K562 (cell line): ENCODE data around the gene TBC1D9. TPM values are rescaled to one million over a fixed set of nuclear protein-coding genes. Genes with fewer than 3 reads are reported as not detected.

Experiments
- ATAC-seq: fragments of 200-7000 bp; cut with Tn5 transposase; 3 replicates; pipeline ENCODE4 v1.9.1; 2020; ENCODE audit warnings: moderate library complexity
- BruUV-seq: library from RNA; stranded (reverse); fragments of 400-500 nt; replicated peaks from 2 replicates; lab custom pipeline; 2021; lab: Mats Ljungman, UMichigan
- CTCF ChIA-PET: fragments of 300-600 bp; formaldehyde crosslinking; extraction: SDS; loops from one replicate; lab custom pipeline; 2021; ENCODE audit warnings: low intra/inter-chr PET ratio; lab: Yijun Ruan, JAX
- POLR2A ChIA-PET: fragments of 300-600, 350-650 bp; sonication (Branson Sonifier 250); formaldehyde crosslinking; extraction: SDS; loops from one replicate; lab custom pipeline; 2021; ENCODE audit warnings: antibody characterized with exemption, inconsistent platforms; lab: Yijun Ruan, JAX
- DNase-seq, 4 experiments: peaks; one replicate each; pipeline versions ENCODE4 v3.0.0 to v3.0.0-alpha.2; 2011 to 2018; ENCODE audit warnings: low spot score in 3 of 4, mixed read lengths in 3 of 4; ENCODE audit errors: extremely low read depth in 1 of 4
- FAIRE-seq: peaks from 2 replicates; lab custom pipeline; 2011; peaks lifted over from hg19 to GRCh38; lab: Jason Lieb, UNC
- H2AFZ ChIP-seq: 2 replicates; pipeline ENCODE4 v1.6.0; 2011; ENCODE audit warnings: low read depth, low read length, control low read depth, inconsistent platforms
- H3K27ac ChIP-seq: fragments of 200-600 bp; 3 replicates; pipeline ENCODE4 v1.8.0; 2011; ENCODE audit warnings: low read depth, mild to moderate bottlenecking, control low read depth, inconsistent platforms, low read length, moderate library complexity, mixed read lengths; ENCODE audit errors: extremely low read depth
- H3K27me3 ChIP-seq, 2 experiments: fragments of 300-600 bp in 1 of 2; 2 replicates in 1 of 2; 3 replicates in 1 of 2; pipeline versions ENCODE4 v1.6.0 to v1.8.0; 2011; ENCODE audit warnings: inconsistent platforms in 2 of 2, low read length in 2 of 2, mild to moderate bottlenecking in 1 of 2, mixed read lengths in 1 of 2, moderate library complexity in 1 of 2; ENCODE audit not compliant: control insufficient read depth in 2 of 2, insufficient read depth in 2 of 2
- H3K36me3 ChIP-seq: fragments of 300-600 bp; 3 replicates; pipeline ENCODE4 v1.8.0; 2011; ENCODE audit warnings: mild to moderate bottlenecking, low read length, inconsistent platforms; ENCODE audit not compliant: control insufficient read depth, insufficient read depth
- H3K4me1 ChIP-seq, 2 experiments: fragments of 200-600 bp in 1 of 2; replicated peaks in 1 of 2; 2 replicates in 1 of 2; 3 replicates in 1 of 2; pipeline versions ENCODE4 v1.5.1 to v1.8.0; 2011; ENCODE audit warnings: inconsistent platforms in 2 of 2, low read length in 2 of 2, mild to moderate bottlenecking in 1 of 2, mixed read lengths in 1 of 2, moderate library complexity in 1 of 2; ENCODE audit not compliant: control insufficient read depth in 2 of 2, insufficient read depth in 2 of 2
- H3K4me2 ChIP-seq: 2 replicates; pipeline ENCODE4 v1.6.1; 2011; ENCODE audit warnings: low read length, control low read depth, inconsistent platforms, mixed read lengths; ENCODE audit not compliant: insufficient read depth
- H3K4me3 ChIP-seq: fragments of 200-600 bp; sonication (generic), shearing (Covaris generic); 2 replicates; pipeline ENCODE4 v1.5.1; 2016; ENCODE audit warnings: control low read depth, inconsistent platforms
- H3K79me2 ChIP-seq: fragments of 200-600 bp; 3 replicates; pipeline ENCODE4 v1.8.0; 2011; ENCODE audit warnings: low read length, inconsistent platforms; ENCODE audit not compliant: control insufficient read depth, insufficient read depth
- H3K9ac ChIP-seq, 2 experiments: 2 replicates each; pipeline versions ENCODE4 v1.6.0 to v1.6.1; 2011; ENCODE audit warnings: low read depth in 2 of 2, low read length in 2 of 2, control low read depth in 1 of 2, inconsistent platforms in 1 of 2, mild to moderate bottlenecking in 1 of 2, mixed read lengths in 1 of 2; ENCODE audit not compliant: insufficient read depth in 1 of 2
- H3K9me1 ChIP-seq: one replicate; pipeline ENCODE4 v1.6.0; 2011; ENCODE audit warnings: inconsistent platforms, mild to moderate bottlenecking, low read length, moderate library complexity; ENCODE audit not compliant: control insufficient read depth, insufficient read depth
- H3K9me3 ChIP-seq: replicated peaks from 2 replicates; pipeline ENCODE4 v1.5.1; 2011; ENCODE audit warnings: low read depth, low read length, inconsistent platforms; ENCODE audit not compliant: control insufficient read depth, insufficient read depth
- H4K20me1 ChIP-seq: replicated peaks from 2 replicates; pipeline ENCODE4 v1.6.1; 2011; ENCODE audit warnings: low read length, inconsistent platforms, mixed read lengths; ENCODE audit not compliant: control insufficient read depth, insufficient read depth
- HSF4 ChIP-seq: fragments of 250-450 bp; sonication (Bioruptor Pico); IDR thresholded peaks from 2 replicates; pipeline ENCODE4 v2.1.2; 2022; ENCODE audit warnings: mild to moderate bottlenecking, moderate library complexity, borderline replicate concordance
- MEIS2 ChIP-seq: fragments of 450-650 bp; IDR thresholded peaks from 2 replicates; pipeline ENCODE4 v1.6.1; 2014; ENCODE audit warnings: mild to moderate bottlenecking; ENCODE audit not compliant: partially characterized antibody
- NR2F6 ChIP-seq: fragments of 450-650 bp; formaldehyde crosslinking; IDR thresholded peaks from 2 replicates; pipeline ENCODE4 v1.4.0; 2020; ENCODE audit warnings: mild to moderate bottlenecking
- SMARCE1 ChIP-seq: fragments of 450-650 bp; IDR thresholded peaks from 2 replicates; pipeline ENCODE4 v1.7.1; 2016; ENCODE audit warnings: mild to moderate bottlenecking
- YY1 ChIP-seq, 3 experiments: IDR thresholded peaks; 2 replicates each; pipeline ENCODE4 v1.6.1; 2011; ENCODE audit warnings: low read length in 2 of 3, mild to moderate bottlenecking in 2 of 3, moderate library complexity in 2 of 3, borderline replicate concordance in 1 of 3, control low read depth in 1 of 3, low read depth in 1 of 3; ENCODE audit not compliant: insufficient read depth in 3 of 3, insufficient replicate concordance in 2 of 3, control insufficient read depth in 1 of 3, insufficient read length in 1 of 3; ENCODE audit errors: extremely low read depth in 1 of 3
- ZBED1 ChIP-seq: IDR thresholded peaks from 2 replicates; pipeline ENCODE4 v1.6.1; 2014
- ZNF324 ChIP-seq: fragments of 250-450 bp; sonication (Bioruptor Pico); IDR thresholded peaks from 2 replicates; pipeline ENCODE4 v1.4.0; 2020; ENCODE audit warnings: mild to moderate bottlenecking
- ZNF408 ChIP-seq: fragments of 250-450 bp; sonication (Bioruptor Pico); IDR thresholded peaks from 2 replicates; pipeline ENCODE4 v1.4.0; 2020; ENCODE audit warnings: low read depth, mild to moderate bottlenecking, moderate library complexity
- WGBS: fragments of 100-300 bp; shearing (Covaris generic); methylation state at CpG from one replicate; pipeline ENCODE4 v1.1.6; 2016; ENCODE audit warnings: low coverage, mixed read lengths; ENCODE audit not compliant: insufficient coverage; ENCODE audit errors: missing lambda C conversion rate; 5-methylcytosine and 5-hydroxymethylcytosine counted together
- in situ Hi-C: fragments of 300-500 bp; cut with MboI; formaldehyde crosslinking; loops from 4 replicates; pipeline ENCODE4 v1.15.0; 2018; ENCODE audit warnings: inconsistent platforms, mixed read lengths
- intact Hi-C: fragments of 100-400 bp; cut with micrococcal nuclease; formaldehyde crosslinking; loops from 2 replicates; pipeline ENCODE4 v1.14.2; 2022
- polyA plus RNA-seq, 8 experiments: library from polyadenylated mRNA; depleted of rRNA in 4 of 8; stranded (reverse) in 5 of 8; unstranded in 3 of 8; fragments of >200 nt; fragmentation: Nextera tagmentation in 2 of 8; fragmentation: Illumina TruSeq in 1 of 8; extraction: Ambion mirVana in 2 of 8; extraction: Trizol in 1 of 8; gene quantifications; 2 replicates each; pipeline versions ENCODE4 v1.2.1 to v1.2.3, GENCODE V29; 2011 to 2014; ENCODE audit warnings: inconsistent platforms in 1 of 8, missing spikeins in 1 of 8
- total RNA-seq, 7 experiments: library from RNA; depleted of rRNA in 6 of 7; stranded (reverse); fragments of >200 nt in 6 of 7; fragmentation: Illumina TruSeq in 2 of 7; extraction: Trizol in 2 of 7; gene quantifications; 2 replicates each; pipeline versions ENCODE4 v1.2.1 to v1.2.3, GENCODE V29; 2011 to 2021; ENCODE audit warnings: low replicate concordance in 1 of 7
- TF ChIP-seq, protein P1 (sequence below): fragments of 250-450 bp; sonication (Bioruptor Pico); IDR thresholded peaks from 2 replicates; pipeline ENCODE4 v1.8.0; 2022; ENCODE audit warnings: moderate library complexity, mild to moderate bottlenecking, inconsistent platforms
- TF ChIP-seq, protein P2 (sequence below): sonication (generic); formaldehyde crosslinking; IDR thresholded peaks from 2 replicates; pipeline ENCODE4 v1.8.0; 2022; ENCODE audit warnings: mild to moderate bottlenecking, missing genetic modification reagents
- TF ChIP-seq, protein P3 (sequence below): fragments of 450-650 bp; IDR thresholded peaks from 2 replicates; pipeline ENCODE4 v1.6.1; 2018; ENCODE audit not compliant: partially characterized antibody
- TF ChIP-seq, protein P4 (sequence below): fragments of 450-650 bp; conservative IDR thresholded peaks from 2 replicates; pipeline ENCODE4 v1.6.1; 2016; ENCODE audit warnings: missing genetic modification characterization, low read depth, mild to moderate bottlenecking, missing compliant biosample characterization, moderate library complexity
- TF ChIP-seq, protein P5 (sequence below): fragments of 450-650 bp; IDR thresholded peaks from 2 replicates; pipeline ENCODE4 v1.6.1; 2017; ENCODE audit warnings: antibody characterized with exemption

TBC1D9 gene
- total and polyA plus RNA-seq, 9 of the 15 experiments (the other 6 are each of a cell fraction or from before 2014, with no cell fraction given), result 0.13 TPM; not detected in 8

DNA sequence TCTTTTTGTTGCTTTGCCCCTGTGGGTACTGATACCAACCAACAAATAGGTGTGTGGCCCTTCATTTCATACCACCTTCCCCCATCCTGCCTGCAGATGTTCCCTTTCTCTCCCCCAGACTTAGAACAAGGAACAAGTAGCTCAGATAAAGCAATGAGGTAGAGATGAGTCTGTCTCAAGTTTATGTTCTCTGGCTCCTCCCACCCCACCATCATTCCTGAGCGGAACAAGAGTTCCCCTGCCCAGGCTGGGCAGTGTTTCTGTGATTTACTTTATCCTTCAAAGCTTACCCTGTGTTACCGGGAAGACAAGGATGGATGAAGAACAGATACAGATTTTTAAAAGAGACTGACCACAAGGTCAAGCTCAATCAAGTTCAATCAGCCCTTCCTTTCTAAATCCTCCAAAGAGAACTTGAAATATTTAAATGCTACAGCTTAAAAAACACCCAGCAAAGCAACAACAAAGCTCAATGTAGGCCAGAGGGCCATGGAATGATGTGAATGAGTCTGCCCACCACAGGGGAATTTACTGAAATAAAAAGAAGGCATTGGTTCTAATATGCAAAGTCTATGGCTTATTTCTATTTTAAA, 107.4 kb downstream of the TBC1D9 start:
- Histone ChIP-seq H3K79me2 (no peaks in the 10 kb centered on the region), H4K20me1 (no peaks in the 10 kb centered on the region), H3K9ac (no peak overlapping the region), H3K4me2 (no peak overlapping the region), H3K27me3 (peaks cover 8 to 15% of the 10 kb centered on the region in 2 experiments; a peak in 4 of 5 replicates), H3K9me1 (peaks cover 2% of the 10 kb centered on the region), H3K4me3 (no peak overlapping the region), H2AFZ (no peak overlapping the region), H3K36me3 (no peaks in the 10 kb centered on the region), H3K4me1 (no peaks in the 10 kb centered on the region; a peak in 1 of 5 replicates), H3K9me3 (no peaks in the 10 kb centered on the region), H3K27ac (no peak overlapping the region)
- intact Hi-C loops (no loop called here), in situ Hi-C loops (no loop called here)
- BruUV-seq, result no TSS peak
- no peak for ATAC-seq
- ChIA-PET CTCF (no interaction called here), POLR2A (no interaction called here)
- no peak for FAIRE-seq
- DNase-seq, result no peak
- 0% methylated on average over 2 of the region's 2 CpGs for WGBS
- TF ChIP-seq, protein P1, sequence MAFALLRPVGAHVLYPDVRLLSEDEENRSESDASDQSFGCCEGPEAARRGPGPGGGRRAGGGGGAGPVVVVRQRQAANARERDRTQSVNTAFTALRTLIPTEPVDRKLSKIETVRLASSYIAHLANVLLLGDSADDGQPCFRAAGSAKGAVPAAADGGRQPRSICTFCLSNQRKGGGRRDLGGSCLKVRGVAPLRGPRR (CRISPR knock-in tag), result no peak
- TF ChIP-seq ZNF324 (CRISPR knock-in tag) (no peak), SMARCE1 (no peak), YY1 (IDR thresholded peaks at IDR 0.05; ENCODE audit: borderline replicate concordance in 1 of 3, control insufficient read depth in 1 of 3, extremely low read depth in 1 of 3, insufficient read depth in 3 of 3, insufficient read length in 1 of 3, insufficient replicate concordance in 2 of 3, low read depth in 1 of 3, low read length in 2 of 3) (no peak), MEIS2 (no peak), ZBED1 (no peak), HSF4 (CRISPR knock-in tag) (no peak), ZNF408 (CRISPR knock-in tag) (no peak), NR2F6 (CRISPR knock-in tag) (no peak)
- TF ChIP-seq, protein P2, sequence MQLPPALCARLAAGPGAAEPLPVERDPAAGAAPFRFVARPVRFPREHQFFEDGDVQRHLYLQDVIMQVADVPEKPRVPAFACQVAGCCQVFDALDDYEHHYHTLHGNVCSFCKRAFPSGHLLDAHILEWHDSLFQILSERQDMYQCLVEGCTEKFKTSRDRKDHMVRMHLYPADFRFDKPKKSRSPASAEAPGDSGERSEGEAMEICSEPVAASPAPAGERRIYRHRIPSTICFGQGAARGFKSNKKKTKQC (CRISPR knock-in tag), result no peak
- TF ChIP-seq, protein P3, sequence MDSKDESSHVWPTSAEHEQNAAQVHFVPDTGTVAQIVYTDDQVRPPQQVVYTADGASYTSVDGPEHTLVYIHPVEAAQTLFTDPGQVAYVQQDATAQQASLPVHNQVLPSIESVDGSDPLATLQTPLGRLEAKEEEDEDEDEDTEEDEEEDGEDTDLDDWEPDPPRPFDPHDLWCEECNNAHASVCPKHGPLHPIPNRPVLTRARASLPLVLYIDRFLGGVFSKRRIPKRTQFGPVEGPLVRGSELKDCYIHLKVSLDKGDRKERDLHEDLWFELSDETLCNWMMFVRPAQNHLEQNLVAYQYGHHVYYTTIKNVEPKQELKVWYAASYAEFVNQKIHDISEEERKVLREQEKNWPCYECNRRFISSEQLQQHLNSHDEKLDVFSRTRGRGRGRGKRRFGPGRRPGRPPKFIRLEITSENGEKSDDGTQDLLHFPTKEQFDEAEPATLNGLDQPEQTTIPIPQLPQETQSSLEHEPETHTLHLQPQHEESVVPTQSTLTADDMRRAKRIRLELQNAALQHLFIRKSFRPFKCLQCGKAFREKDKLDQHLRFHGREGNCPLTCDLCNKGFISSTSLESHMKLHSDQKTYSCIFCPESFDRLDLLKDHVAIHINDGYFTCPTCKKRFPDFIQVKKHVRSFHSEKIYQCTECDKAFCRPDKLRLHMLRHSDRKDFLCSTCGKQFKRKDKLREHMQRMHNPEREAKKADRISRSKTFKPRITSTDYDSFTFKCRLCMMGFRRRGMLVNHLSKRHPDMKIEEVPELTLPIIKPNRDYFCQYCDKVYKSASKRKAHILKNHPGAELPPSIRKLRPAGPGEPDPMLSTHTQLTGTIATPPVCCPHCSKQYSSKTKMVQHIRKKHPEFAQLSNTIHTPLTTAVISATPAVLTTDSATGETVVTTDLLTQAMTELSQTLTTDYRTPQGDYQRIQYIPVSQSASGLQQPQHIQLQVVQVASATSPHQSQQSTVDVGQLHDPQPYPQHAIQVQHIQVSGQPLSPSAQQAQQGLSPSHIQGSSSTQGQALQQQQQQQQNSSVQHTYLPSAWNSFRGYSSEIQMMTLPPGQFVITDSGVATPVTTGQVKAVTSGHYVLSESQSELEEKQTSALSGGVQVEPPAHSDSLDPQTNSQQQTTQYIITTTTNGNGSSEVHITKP, result no peak
- TF ChIP-seq, protein P4, sequence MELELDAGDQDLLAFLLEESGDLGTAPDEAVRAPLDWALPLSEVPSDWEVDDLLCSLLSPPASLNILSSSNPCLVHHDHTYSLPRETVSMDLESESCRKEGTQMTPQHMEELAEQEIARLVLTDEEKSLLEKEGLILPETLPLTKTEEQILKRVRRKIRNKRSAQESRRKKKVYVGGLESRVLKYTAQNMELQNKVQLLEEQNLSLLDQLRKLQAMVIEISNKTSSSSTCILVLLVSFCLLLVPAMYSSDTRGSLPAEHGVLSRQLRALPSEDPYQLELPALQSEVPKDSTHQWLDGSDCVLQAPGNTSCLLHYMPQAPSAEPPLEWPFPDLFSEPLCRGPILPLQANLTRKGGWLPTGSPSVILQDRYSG (tag), result no peak
- TF ChIP-seq, protein P5, sequence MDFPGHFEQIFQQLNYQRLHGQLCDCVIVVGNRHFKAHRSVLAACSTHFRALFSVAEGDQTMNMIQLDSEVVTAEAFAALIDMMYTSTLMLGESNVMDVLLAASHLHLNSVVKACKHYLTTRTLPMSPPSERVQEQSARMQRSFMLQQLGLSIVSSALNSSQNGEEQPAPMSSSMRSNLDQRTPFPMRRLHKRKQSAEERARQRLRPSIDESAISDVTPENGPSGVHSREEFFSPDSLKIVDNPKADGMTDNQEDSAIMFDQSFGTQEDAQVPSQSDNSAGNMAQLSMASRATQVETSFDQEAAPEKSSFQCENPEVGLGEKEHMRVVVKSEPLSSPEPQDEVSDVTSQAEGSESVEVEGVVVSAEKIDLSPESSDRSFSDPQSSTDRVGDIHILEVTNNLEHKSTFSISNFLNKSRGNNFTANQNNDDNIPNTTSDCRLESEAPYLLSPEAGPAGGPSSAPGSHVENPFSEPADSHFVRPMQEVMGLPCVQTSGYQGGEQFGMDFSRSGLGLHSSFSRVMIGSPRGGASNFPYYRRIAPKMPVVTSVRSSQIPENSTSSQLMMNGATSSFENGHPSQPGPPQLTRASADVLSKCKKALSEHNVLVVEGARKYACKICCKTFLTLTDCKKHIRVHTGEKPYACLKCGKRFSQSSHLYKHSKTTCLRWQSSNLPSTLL, result no peak
